ENCODE data around the gene SEPHS2.
"Not testable (repeated sequence)": the region's sequence is repeated elsewhere in the genome, so short reads cannot be mapped to it uniquely, and the experiment has no call there.

The SEPHS2 gene

GRCh38 chr16:30464078-30464477 lies 18.4 kb upstream of the SEPHS2 start:
- DNase-seq (ENCODE audit: low spot score), result no peak

GRCh38 chr16:30461426-30461825 lies 15.8 kb upstream of the SEPHS2 start:
- DNase-seq (ENCODE audit: low spot score), result not testable (repeated sequence)

- DNase-seq (ENCODE audit: low spot score), result no peak
Measured at GRCh38 chr16:30459456-30459855, 13.8 kb upstream of the SEPHS2 start.

- DNase-seq (ENCODE audit: low spot score), result no peak
Measured at GRCh38 chr16:30458561-30459394, 13.1 kb upstream of the SEPHS2 start.

GRCh38 chr16:30457743-30458560 lies 12.3 kb upstream of the SEPHS2 start:
- no peak for DNase-seq (ENCODE audit: low spot score)

- no peak for DNase-seq (ENCODE audit: low spot score)
Measured at GRCh38 chr16:30457256-30457655, 11.6 kb upstream of the SEPHS2 start.

GRCh38 chr16:30456302-30456701 lies 10.6 kb upstream of the SEPHS2 start:
- no peak for DNase-seq (ENCODE audit: low spot score)

GRCh38 chr16:30452709-30453580 lies 7.3 kb upstream of the SEPHS2 start:
- DNase-seq (ENCODE audit: low spot score), result not testable (repeated sequence)

- DNase-seq (ENCODE audit: low spot score), result no peak
Measured at GRCh38 chr16:30449116-30449435, 3.4 kb upstream of the SEPHS2 start.

GRCh38 chr16:30447512-30448226 lies 2.0 kb upstream of the SEPHS2 start:
- no peak for DNase-seq (ENCODE audit: low spot score)

GRCh38 chr16:30446203-30446595 lies 525 bp upstream of the SEPHS2 start:
- DNase-seq (ENCODE audit: low spot score), result no peak

GRCh38 chr16:30445149-30445407 lies 596 bp downstream of the SEPHS2 start:
- DNase-seq (ENCODE audit: low spot score), result no peak

GRCh38 chr16:30444231-30445148 lies 1.2 kb downstream of the SEPHS2 start:
- no peak for DNase-seq (ENCODE audit: low spot score)

GRCh38 chr16:30443631-30444030 lies 2.0 kb downstream of the SEPHS2 start:
- DNase-seq (ENCODE audit: low spot score), result no peak

- DNase-seq (ENCODE audit: low spot score), result no peak
Measured at GRCh38 chr16:30439720-30440348, 5.8 kb downstream of the SEPHS2 start.

GRCh38 chr16:30438835-30439234 lies 6.8 kb downstream of the SEPHS2 start:
- no peak for DNase-seq (ENCODE audit: low spot score)

GRCh38 chr16:30437511-30438046 lies 8.1 kb downstream of the SEPHS2 start:
- DNase-seq (ENCODE audit: low spot score), result no peak

GRCh38 chr16:30434852-30435251 lies 10.8 kb downstream of the SEPHS2 start:
- no peak for DNase-seq (ENCODE audit: low spot score)

GRCh38 chr16:30430428-30430970 lies 15.2 kb downstream of the SEPHS2 start:
- no peak for DNase-seq (ENCODE audit: low spot score)

Measured in putamen (tissue), 1 donor.